Amygdala (tissue), 56 donors: ENCODE data around the gene MRPS31.

Source experiments
- DNase-seq, 56 donors: peaks; one replicate each; lab custom pipeline; 2025; lab: John Stamatoyannopoulos, UW

Gene MRPS31

GRCh38 chr13:40679480-40679985, 91.5 kb downstream of the MRPS31 start:
- DNase-seq, result no peak
